Measurements from ENCODE around the gene SDC1.
"Not testable (repeated sequence)": the region's sequence is repeated elsewhere in the genome, so short reads cannot be mapped to it uniquely, and the experiment has no call there.

SDC1 gene

DNA sequence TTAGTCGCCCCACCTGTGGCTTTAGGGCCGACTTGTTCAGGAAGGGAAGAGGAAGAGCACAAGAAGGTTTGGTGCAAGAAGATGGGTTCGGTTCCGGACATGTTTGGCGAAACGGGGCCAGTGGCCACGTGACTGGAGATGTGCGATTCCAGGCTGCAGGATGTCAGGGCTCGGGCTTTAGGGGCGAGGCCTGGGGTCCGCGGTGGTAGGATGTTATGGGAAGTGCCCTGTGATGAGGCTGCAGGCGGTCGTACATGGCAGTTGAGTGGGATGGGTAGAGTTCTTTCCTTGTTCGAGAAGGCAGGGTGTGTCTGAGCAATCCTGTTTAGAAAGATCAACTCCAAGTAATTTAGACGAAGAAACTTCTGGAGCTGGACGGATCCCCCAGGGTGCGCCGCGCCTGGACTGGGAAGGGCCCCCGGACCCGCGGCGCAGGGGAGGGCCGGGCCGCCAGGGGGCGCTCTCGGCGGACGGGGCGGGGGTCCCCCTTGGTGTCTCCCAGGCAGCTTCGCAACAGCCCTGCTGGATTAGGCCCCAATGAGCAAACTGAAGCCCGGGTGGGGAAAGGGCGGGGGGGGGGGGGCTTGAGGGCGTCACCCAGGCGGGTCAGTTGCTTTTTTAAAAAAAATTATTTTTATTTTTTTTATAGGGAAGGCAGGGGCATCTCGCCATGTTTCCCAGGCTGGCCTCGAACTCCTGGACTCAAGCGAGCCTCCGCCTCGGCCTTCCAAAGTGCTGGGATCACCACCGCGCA, 17.2 kb upstream of the SDC1 start:
- no peak overlapping the region for H3K9ac ChIP-seq (ENCODE audit: low read length)
- no peak overlapping the region for H3K4me3 ChIP-seq (ENCODE audit: low read length)
- DNase-seq (ENCODE audit: low read depth) = no peak
- H3K36me3 ChIP-seq (ENCODE audit: control insufficient read depth, insufficient read depth, low read length, severe bottlenecking) = peaks cover 6% of the 10 kb centered on the region
- no peaks in the 10 kb centered on the region for H3K4me1 ChIP-seq (ENCODE audit: control insufficient read depth, insufficient read depth, low read length)
- H3K27me3 ChIP-seq (replicated peaks; ENCODE audit: control insufficient read depth, insufficient read depth, low read length) = no peaks in the 10 kb centered on the region
- H3K9me3 ChIP-seq (ENCODE audit: control insufficient read depth, low read length) = peaks cover 7% of the 10 kb centered on the region

DNA sequence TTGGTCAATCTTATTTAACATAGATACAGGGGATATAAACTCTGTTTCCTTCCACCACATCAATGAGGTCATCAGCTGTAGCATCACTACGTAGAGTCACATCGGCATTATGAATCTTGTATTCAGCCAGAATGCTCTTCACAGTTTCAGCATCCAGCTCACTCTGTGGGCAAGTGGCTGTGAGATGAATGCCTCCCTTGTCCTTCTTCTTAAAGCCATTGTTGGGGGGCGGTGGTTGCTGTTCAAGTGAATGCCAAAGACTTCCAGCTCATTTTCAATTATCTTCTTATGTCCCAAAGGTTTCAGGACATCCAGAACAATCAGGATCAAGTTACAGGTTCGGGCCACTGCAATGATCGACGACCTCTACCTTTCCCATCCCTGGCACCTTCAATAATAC, 15.4 kb upstream of the SDC1 start:
- DNase-seq (ENCODE audit: low read depth) = not testable (repeated sequence)

DNA sequence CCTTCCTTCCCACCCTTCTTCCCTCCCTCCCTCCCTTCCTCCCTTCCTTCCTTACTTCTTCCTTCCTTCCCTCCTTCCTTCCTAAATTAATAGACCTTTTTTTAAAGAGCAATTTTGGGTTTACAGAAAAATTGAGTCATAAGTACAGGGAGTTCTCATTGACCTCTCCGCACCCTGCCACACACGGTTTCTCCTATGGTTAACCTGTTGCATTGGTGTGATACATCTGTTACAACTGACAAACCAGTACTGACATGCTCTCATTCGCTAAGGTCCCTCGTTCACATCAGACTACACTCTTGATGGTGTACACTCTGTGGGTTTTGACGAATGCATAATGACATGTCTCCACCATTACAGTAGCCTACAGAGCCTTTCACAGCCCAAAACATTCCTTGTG, 11.6 kb upstream of the SDC1 start:
- H3K4me3 ChIP-seq (ENCODE audit: low read length) = no peak overlapping the region
- no peak for DNase-seq (ENCODE audit: low read depth)
- no peaks in the 10 kb centered on the region for H3K27me3 ChIP-seq (replicated peaks; ENCODE audit: control insufficient read depth, insufficient read depth, low read length)
- H3K36me3 ChIP-seq (ENCODE audit: control insufficient read depth, insufficient read depth, low read length, severe bottlenecking) = no peaks in the 10 kb centered on the region
- H3K9me3 ChIP-seq (ENCODE audit: control insufficient read depth, low read length) = peaks cover 7% of the 10 kb centered on the region
- H3K4me1 ChIP-seq (ENCODE audit: control insufficient read depth, insufficient read depth, low read length) = no peaks in the 10 kb centered on the region
- H3K9ac ChIP-seq (ENCODE audit: low read length) = no peak overlapping the region

More for the DNA sequence above, 15.4 kb upstream of the SDC1 start:
- H3K4me3 ChIP-seq (ENCODE audit: low read length); H3K27me3 ChIP-seq (replicated peaks; ENCODE audit: control insufficient read depth, insufficient read depth, low read length); H3K36me3 ChIP-seq (ENCODE audit: control insufficient read depth, insufficient read depth, low read length, severe bottlenecking); H3K9ac ChIP-seq (ENCODE audit: low read length); H3K4me1 ChIP-seq (ENCODE audit: control insufficient read depth, insufficient read depth, low read length); H3K9me3 ChIP-seq (ENCODE audit: control insufficient read depth, low read length): not testable (repeated sequence)

DNA sequence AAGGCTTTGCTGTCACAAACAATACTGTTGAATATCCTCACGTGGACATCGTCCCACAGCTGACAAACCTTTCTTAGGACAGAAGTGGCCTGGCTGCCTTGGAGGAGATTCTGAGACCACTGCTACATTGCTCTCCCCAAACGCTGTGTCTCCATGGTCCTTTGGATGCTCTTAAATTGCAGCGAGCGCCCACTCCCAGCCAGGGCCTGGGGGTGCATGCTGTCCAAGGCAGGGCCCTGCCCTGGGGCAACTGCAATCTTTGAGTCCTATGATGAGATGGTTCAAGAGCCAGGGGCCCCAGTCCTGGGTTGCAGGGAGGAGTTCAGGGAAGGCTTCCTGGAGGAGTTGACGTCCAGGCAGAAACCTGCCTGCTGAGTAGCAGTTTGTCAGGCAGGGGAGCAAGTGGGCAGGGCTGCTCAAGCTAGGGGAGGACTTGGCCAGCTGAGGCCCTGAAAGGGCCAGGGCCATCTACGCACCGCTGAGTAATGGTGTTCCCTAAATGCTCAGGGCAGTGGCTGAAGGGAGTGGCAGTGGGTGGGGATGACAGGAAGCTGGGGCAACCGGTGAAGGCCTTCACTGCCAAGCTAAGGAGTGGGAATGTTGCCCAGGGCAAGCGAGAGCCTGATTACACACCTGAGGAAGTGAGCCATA, 10.8 kb upstream of the SDC1 start:
- peaks cover 7% of the 10 kb centered on the region for H3K9me3 ChIP-seq (ENCODE audit: control insufficient read depth, low read length)
- H3K4me3 ChIP-seq (ENCODE audit: low read length) = no peak overlapping the region
- no peak overlapping the region for H3K9ac ChIP-seq (ENCODE audit: low read length)
- no peak for DNase-seq (ENCODE audit: low read depth)
- H3K27me3 ChIP-seq (replicated peaks; ENCODE audit: control insufficient read depth, insufficient read depth, low read length) = no peaks in the 10 kb centered on the region
- no peaks in the 10 kb centered on the region for H3K4me1 ChIP-seq (ENCODE audit: control insufficient read depth, insufficient read depth, low read length)
- no peaks in the 10 kb centered on the region for H3K36me3 ChIP-seq (ENCODE audit: control insufficient read depth, insufficient read depth, low read length, severe bottlenecking)

DNA sequence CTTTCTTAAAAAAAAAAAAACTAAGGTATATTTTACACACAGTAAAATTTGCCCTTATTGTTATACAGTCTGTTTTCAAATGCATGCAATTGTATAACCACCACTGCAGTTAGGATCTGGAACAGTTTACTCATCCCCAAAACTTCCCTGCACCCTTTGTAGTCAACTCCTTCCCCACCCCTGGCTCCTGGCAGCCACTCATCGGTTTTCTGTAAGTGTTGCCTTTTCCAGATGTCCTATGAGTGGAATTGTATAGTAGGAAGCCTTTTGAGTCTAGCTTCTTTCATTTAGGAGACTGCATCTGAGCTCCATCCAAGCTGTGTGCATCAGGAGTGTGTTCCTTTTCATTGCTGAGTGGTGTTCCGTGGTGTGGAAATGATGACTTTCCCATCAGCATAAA, 9.7 kb upstream of the SDC1 start:
- not testable (repeated sequence) for H3K9ac ChIP-seq (ENCODE audit: low read length); H3K27me3 ChIP-seq (replicated peaks; ENCODE audit: control insufficient read depth, insufficient read depth, low read length); H3K36me3 ChIP-seq (ENCODE audit: control insufficient read depth, insufficient read depth, low read length, severe bottlenecking); H3K4me3 ChIP-seq (ENCODE audit: low read length); H3K4me1 ChIP-seq (ENCODE audit: control insufficient read depth, insufficient read depth, low read length); H3K9me3 ChIP-seq (ENCODE audit: control insufficient read depth, low read length); DNase-seq (ENCODE audit: low read depth)

DNA sequence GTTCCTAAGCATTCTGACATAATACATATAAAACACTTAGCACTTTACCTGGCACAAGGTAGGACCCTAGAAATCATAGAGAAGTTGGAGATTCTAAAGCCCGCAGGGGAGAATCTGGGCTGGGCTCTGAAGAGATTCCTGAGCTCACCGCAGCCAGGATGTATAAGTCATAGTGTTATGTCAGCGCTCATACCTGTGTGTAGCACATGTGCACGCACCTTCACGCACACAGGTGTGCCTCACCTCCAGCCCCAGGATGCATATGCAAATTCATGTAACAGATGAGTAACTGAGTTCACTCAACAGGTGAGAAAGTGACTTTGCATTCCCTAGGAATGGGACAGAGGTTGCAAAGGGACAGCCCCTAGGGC, 7.9 kb upstream of the SDC1 start:
- H3K4me3 ChIP-seq (ENCODE audit: low read length) = no peak overlapping the region
- H3K4me1 ChIP-seq (ENCODE audit: control insufficient read depth, insufficient read depth, low read length) = peaks cover 7% of the 10 kb centered on the region
- H3K9me3 ChIP-seq (ENCODE audit: control insufficient read depth, low read length) = peaks cover 3% of the 10 kb centered on the region
- H3K36me3 ChIP-seq (ENCODE audit: control insufficient read depth, insufficient read depth, low read length, severe bottlenecking) = no peaks in the 10 kb centered on the region
- H3K9ac ChIP-seq (ENCODE audit: low read length) = no peak overlapping the region
- H3K27me3 ChIP-seq (replicated peaks; ENCODE audit: control insufficient read depth, insufficient read depth, low read length) = no peaks in the 10 kb centered on the region
- DNase-seq (ENCODE audit: low read depth) = no peak

DNA sequence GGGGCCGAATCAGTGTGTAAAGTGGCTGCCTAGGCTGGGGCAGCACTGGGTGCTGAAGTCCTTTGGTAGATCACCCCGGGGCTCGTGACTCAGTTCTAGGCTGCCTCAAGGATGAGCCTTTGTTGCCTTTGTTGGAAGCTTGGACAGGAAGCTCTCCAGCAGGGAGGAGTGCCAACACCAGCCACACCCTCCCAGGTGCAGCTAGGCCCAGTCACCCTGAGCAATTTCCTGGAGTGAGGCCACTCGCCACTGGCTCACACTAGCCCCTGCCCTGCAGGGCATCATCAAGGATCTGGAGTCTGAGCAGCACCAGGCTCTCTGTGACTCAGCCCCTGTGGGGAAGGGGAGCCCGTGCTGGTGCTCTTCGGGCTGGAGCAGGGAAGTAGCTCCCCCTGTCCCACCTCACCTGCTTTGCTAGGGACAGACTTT, 6.7 kb upstream of the SDC1 start:
- Histone ChIP-seq H3K4me1 (ENCODE audit: control insufficient read depth, insufficient read depth, low read length) (peaks cover 7% of the 10 kb centered on the region), H3K27me3 (replicated peaks; ENCODE audit: control insufficient read depth, insufficient read depth, low read length) (no peaks in the 10 kb centered on the region), H3K9ac (ENCODE audit: low read length) (no peak overlapping the region), H3K36me3 (ENCODE audit: control insufficient read depth, insufficient read depth, low read length, severe bottlenecking) (no peaks in the 10 kb centered on the region), H3K4me3 (ENCODE audit: low read length) (no peak overlapping the region), H3K9me3 (ENCODE audit: control insufficient read depth, low read length) (no peaks in the 10 kb centered on the region)
- no peak for DNase-seq (ENCODE audit: low read depth)

DNA sequence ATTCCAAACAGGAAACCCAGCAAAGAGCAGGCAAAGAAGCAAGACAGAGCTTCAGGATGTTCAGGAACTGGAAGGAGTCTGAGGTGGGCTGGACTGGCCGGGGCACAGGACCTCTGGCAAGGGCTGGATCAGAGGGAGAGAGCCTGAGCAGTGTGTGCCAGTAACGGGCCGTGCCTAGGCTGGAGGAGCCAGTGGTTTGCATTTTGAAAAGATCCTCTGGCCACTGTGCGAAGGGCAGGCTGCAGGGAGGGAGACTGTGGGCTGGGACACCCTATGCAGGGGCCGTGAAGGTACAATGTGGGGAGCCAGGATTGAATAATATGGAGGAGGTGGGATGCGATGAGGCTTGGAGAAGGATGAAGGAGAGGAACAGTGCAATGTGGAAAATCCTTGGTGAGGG, 6.2 kb upstream of the SDC1 start:
- Histone ChIP-seq H3K4me3 (ENCODE audit: low read length) (no peak overlapping the region), H3K27me3 (replicated peaks; ENCODE audit: control insufficient read depth, insufficient read depth, low read length) (no peaks in the 10 kb centered on the region), H3K9ac (ENCODE audit: low read length) (no peak overlapping the region), H3K4me1 (ENCODE audit: control insufficient read depth, insufficient read depth, low read length) (peaks cover 7% of the 10 kb centered on the region), H3K9me3 (ENCODE audit: control insufficient read depth, low read length) (no peaks in the 10 kb centered on the region), H3K36me3 (ENCODE audit: control insufficient read depth, insufficient read depth, low read length, severe bottlenecking) (no peaks in the 10 kb centered on the region)
- no peak for DNase-seq (ENCODE audit: low read depth)

DNA sequence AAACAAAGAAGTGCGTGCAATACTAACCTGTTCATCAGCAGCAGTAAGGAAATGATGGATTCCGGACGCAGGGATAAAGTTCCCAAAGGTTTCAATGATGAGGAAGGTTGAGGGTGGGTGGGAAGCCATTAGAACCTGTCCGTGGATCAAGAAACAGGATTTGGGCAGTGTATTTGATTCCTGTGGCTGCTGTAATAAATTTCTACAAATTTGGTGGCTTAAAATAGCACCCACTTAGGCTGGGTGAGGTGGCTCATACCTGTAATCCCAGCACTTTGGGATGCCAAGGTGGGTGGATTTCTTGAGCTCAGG, 5.1 kb upstream of the SDC1 start:
- Histone ChIP-seq H3K9me3 (ENCODE audit: control insufficient read depth, low read length) (no peaks in the 10 kb centered on the region), H3K4me3 (ENCODE audit: low read length) (no peak overlapping the region), H3K9ac (ENCODE audit: low read length) (no peak overlapping the region), H3K27me3 (replicated peaks; ENCODE audit: control insufficient read depth, insufficient read depth, low read length) (no peaks in the 10 kb centered on the region), H3K36me3 (ENCODE audit: control insufficient read depth, insufficient read depth, low read length, severe bottlenecking) (no peaks in the 10 kb centered on the region), H3K4me1 (ENCODE audit: control insufficient read depth, insufficient read depth, low read length) (peaks cover 7% of the 10 kb centered on the region)
- no peak for DNase-seq (ENCODE audit: low read depth)

DNA sequence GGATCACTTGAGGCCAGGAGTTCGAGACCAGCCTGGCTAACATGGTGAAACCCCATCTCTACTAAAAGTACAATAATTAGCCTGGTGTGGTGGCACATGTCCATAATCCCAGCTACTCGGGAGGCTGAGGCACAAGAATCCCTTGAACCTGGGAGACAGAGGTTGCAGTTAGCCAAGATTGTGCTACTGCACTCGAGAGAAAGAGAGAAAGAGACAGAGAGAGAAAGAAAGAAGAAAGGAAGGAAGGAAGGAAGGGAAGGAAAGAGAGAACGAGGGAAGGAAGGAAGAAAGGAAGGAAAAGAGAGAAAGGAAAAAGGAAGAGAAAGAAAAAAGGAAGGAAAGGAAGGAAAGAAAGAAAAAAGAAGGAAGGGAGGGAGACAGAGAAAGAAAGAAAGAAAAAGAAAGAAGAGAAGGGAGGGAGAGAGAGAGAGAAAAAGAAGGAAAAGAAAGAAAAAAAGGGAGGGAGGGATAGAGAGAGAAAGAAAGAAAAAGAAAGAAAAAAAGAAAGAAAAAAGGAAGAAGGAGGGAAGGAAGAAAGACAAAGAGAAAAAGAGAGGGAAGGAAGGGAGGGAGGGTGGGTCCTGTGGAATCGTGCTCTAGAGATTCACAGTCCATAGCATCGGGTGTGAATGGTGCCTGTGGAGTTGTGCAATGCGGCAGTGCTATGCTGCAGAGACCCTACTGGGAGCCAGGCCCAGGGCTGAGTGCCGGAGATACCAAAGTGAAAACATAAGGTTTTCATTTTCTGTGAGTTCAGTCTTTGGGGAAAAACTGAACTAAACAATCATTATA, 4.6 kb upstream of the SDC1 start:
- H3K9me3 ChIP-seq (ENCODE audit: control insufficient read depth, low read length) = no peaks in the 10 kb centered on the region
- H3K9ac ChIP-seq (ENCODE audit: low read length) = no peak overlapping the region
- peaks cover 7% of the 10 kb centered on the region for H3K4me1 ChIP-seq (ENCODE audit: control insufficient read depth, insufficient read depth, low read length)
- no peaks in the 10 kb centered on the region for H3K27me3 ChIP-seq (replicated peaks; ENCODE audit: control insufficient read depth, insufficient read depth, low read length)
- H3K36me3 ChIP-seq (ENCODE audit: control insufficient read depth, insufficient read depth, low read length, severe bottlenecking) = no peaks in the 10 kb centered on the region
- H3K4me3 ChIP-seq (ENCODE audit: low read length) = no peak overlapping the region
- DNase-seq (ENCODE audit: low read depth) = peak; percentile 75

DNA sequence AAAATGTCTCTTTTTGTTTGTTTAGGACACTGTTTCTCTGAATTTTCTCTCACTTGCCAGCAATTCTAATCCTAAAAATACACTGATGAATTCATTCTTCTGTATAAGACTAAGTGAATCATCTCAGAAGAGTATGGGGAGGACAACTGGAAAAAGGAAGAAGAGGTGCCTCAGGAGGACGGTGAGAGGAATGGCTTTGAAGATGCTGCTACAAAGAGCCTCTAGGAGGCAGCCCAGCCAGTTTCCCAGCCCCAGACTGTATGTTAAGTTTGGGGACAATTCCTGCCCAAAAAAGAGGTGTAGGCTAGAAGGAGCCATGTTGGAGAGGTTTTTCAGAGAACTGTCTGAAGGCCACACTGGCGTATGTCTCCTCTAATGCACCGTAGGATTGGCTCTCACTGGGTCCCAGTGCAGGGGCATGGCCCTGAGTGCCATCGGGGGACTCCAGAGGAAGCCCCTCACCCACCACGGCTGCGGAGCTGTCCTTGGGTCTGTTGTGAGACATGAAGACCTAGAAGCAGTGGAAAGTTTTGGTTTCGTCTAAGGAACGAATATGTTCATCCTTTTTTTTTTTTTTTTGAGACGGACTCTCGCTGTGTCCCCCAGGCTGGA, 3.1 kb upstream of the SDC1 start:
- no peaks in the 10 kb centered on the region for H3K9me3 ChIP-seq (ENCODE audit: control insufficient read depth, low read length)
- H3K36me3 ChIP-seq (ENCODE audit: control insufficient read depth, insufficient read depth, low read length, severe bottlenecking) = no peaks in the 10 kb centered on the region
- no peak for DNase-seq (ENCODE audit: low read depth)
- H3K4me3 ChIP-seq (ENCODE audit: low read length) = no peak overlapping the region
- H3K9ac ChIP-seq (ENCODE audit: low read length) = no peak overlapping the region
- peaks cover 7% of the 10 kb centered on the region for H3K4me1 ChIP-seq (ENCODE audit: control insufficient read depth, insufficient read depth, low read length)
- no peaks in the 10 kb centered on the region for H3K27me3 ChIP-seq (replicated peaks; ENCODE audit: control insufficient read depth, insufficient read depth, low read length)
